ENCODE measurements around the gene DEFB121. TPM values are rescaled to one million over a fixed set of nuclear protein-coding genes. Genes with fewer than 3 reads are reported as not detected.

The DEFB121 gene
- total and polyA plus RNA-seq, 2 donors (not counting 3 experiments of a cell fraction or from before 2014, with no cell fraction given) = not detected

DNA sequence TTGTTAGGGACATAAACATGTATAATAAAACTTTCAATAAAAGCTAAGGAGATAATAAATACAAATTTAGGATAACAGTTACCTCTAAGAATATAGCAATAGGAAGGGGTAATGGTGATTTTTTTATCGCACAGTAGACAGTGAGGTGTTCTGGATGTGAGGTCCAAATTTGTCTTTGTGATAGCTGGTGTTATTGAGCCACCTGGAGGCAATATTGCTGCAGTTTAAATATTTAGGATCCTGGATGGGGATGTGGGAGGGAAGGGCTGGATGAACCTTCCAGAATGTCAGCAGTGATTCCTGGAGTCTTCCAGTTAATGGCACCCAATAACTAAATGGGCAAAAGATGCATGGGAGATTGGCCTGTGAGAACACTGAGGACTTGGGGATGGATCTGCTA lies 48.3 kb upstream of the DEFB121 start:
- intact Hi-C loops (cut with micrococcal nuclease) = no loop called here
- no peak for DNase-seq (ENCODE audit: low read depth, low spot score)
- no peaks in the 10 kb centered on the region for H3K9me3 ChIP-seq (replicated peaks; ENCODE audit: control insufficient read depth, insufficient read depth, low read length)
- H2AFZ ChIP-seq (ENCODE audit: low read depth, low read length) = no peak overlapping the region
- no peak overlapping the region for H3K9ac ChIP-seq (replicated peaks; ENCODE audit: extremely low read depth, insufficient read depth, low read length)
- no peaks in the 10 kb centered on the region for H3K79me2 ChIP-seq (ENCODE audit: control insufficient read depth, insufficient read depth, low read length)
- no peak overlapping the region for H3K4me2 ChIP-seq (ENCODE audit: insufficient read depth, low read length)
- H4K20me1 ChIP-seq (replicated peaks; ENCODE audit: control insufficient read depth, extremely low read depth, insufficient read depth, low read length) = no peaks in the 10 kb centered on the region
- H3K27ac ChIP-seq (ENCODE audit: insufficient read depth, low read depth, low read length) = no peak overlapping the region
- H3K4me1 ChIP-seq (ENCODE audit: control insufficient read depth, extremely low read depth, insufficient read depth, low read length) = no peaks in the 10 kb centered on the region
- FAIRE-seq = no peak
- H3K9me1 ChIP-seq (replicated peaks; ENCODE audit: control insufficient read depth, extremely low read depth, insufficient read depth, low read length) = no peaks in the 10 kb centered on the region
- ChIA-PET POLR2A (no interaction called here), CTCF (interaction anchor here (1.2 to 11.3 kb wide), 3 partner anchors 14 to 49 kb away, joined by 3 to 393 read pairs (median 3); partner anchors contain the start of gene DEFB123)
- H3K36me3 ChIP-seq (ENCODE audit: control insufficient read depth in 2 of 2, extremely low read depth in 1 of 2, insufficient read depth in 2 of 2, low read length in 2 of 2) = no peaks in the 10 kb centered on the region
- no peak for TF ChIP-seq FOS (IDR thresholded peaks at IDR 0.05; ENCODE audit: borderline replicate concordance, insufficient read depth, low read length)
- TF ChIP-seq, protein P1, sequence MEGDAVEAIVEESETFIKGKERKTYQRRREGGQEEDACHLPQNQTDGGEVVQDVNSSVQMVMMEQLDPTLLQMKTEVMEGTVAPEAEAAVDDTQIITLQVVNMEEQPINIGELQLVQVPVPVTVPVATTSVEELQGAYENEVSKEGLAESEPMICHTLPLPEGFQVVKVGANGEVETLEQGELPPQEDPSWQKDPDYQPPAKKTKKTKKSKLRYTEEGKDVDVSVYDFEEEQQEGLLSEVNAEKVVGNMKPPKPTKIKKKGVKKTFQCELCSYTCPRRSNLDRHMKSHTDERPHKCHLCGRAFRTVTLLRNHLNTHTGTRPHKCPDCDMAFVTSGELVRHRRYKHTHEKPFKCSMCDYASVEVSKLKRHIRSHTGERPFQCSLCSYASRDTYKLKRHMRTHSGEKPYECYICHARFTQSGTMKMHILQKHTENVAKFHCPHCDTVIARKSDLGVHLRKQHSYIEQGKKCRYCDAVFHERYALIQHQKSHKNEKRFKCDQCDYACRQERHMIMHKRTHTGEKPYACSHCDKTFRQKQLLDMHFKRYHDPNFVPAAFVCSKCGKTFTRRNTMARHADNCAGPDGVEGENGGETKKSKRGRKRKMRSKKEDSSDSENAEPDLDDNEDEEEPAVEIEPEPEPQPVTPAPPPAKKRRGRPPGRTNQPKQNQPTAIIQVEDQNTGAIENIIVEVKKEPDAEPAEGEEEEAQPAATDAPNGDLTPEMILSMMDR (IDR thresholded peaks at IDR 0.05; ENCODE audit: extremely low read depth in 1 of 2, insufficient read depth in 1 of 2, low read depth in 1 of 2, low read length in 2 of 2) = no peak
- no peak for TF ChIP-seq GATA2 (IDR thresholded peaks at IDR 0.05; ENCODE audit: insufficient read depth, insufficient read length, low read depth, low read length)
- TF ChIP-seq, protein P2, sequence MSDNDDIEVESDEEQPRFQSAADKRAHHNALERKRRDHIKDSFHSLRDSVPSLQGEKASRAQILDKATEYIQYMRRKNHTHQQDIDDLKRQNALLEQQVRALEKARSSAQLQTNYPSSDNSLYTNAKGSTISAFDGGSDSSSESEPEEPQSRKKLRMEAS (IDR thresholded peaks at IDR 0.05; ENCODE audit: insufficient read depth, insufficient read length) = no peak
- no peak for TF ChIP-seq MYC (IDR thresholded peaks at IDR 0.05; ENCODE audit: low read depth, low read length)
- no peak for TF ChIP-seq JUN (IDR thresholded peaks at IDR 0.05; ENCODE audit: borderline replicate concordance, insufficient read depth, insufficient read length, low read depth)
- TF ChIP-seq EZH2 (IDR thresholded peaks at IDR 0.05; ENCODE audit: borderline replicate concordance, low read depth, low read length, severe bottlenecking) = no peak
- TF ChIP-seq POLR2A (IDR thresholded peaks at IDR 0.05; ENCODE audit: low read depth, low read length) = no peak
- no peak for TF ChIP-seq POLR2AphosphoS5 (IDR thresholded peaks at IDR 0.05; ENCODE audit: insufficient read depth, low read depth, low read length)
- no peak overlapping the region for H3K4me3 ChIP-seq (replicated peaks in 1 of 3; ENCODE audit: insufficient read depth in 1 of 3, low read depth in 1 of 3, low read length in 3 of 3)
- BruUV-seq (replicated peaks) = no TSS peak
- dilution Hi-C loops (cut with MboI; ENCODE audit: extremely low pct_ligation_motif_present, low sequenced_read_pairs) = no loop called here
- no peaks in the 10 kb centered on the region for H3K27me3 ChIP-seq (ENCODE audit: control insufficient read depth in 2 of 2, insufficient read depth in 2 of 2, low read length in 2 of 2)
